Thymus (tissue), 11 donors: ENCODE results near the gene SH3RF3. TPM values are rescaled to one million over a fixed set of nuclear protein-coding genes. Genes with fewer than 3 reads are reported as not detected.

Source experiments
- DNase-seq, 9 donors: peaks; one replicate each; pipeline ENCODE4 v3.0.0-alpha.2; 2013; ENCODE audit warnings: low spot score in 9 of 9, low read depth in 6 of 9, missing footprints in 1 of 9
- H3K27ac ChIP-seq, 2 donors: one replicate each; pipeline ENCODE4 v1.5.1; 2013; ENCODE audit warnings: control low read depth in 1 of 2, low read depth in 1 of 2, low read length in 1 of 2, mild to moderate bottlenecking in 1 of 2, moderate library complexity in 1 of 2
- H3K27me3 ChIP-seq, 2 donors: one replicate each; pipeline ENCODE4 v1.5.1; 2013; ENCODE audit warnings: low read length in 1 of 2; ENCODE audit not compliant: control insufficient read depth in 2 of 2, insufficient read depth in 1 of 2
- H3K36me3 ChIP-seq, 2 donors: one replicate each; pipeline ENCODE4 v1.5.1; 2013; ENCODE audit warnings: low read length in 1 of 2, mild to moderate bottlenecking in 1 of 2, moderate library complexity in 1 of 2; ENCODE audit not compliant: control insufficient read depth in 2 of 2, insufficient read depth in 2 of 2
- H3K4me1 ChIP-seq, 2 donors: one replicate each; pipeline ENCODE4 v1.5.1; 2013; ENCODE audit warnings: low read length in 2 of 2; ENCODE audit not compliant: control insufficient read depth in 2 of 2, insufficient read depth in 2 of 2
- H3K4me3 ChIP-seq, 2 donors: one replicate each; pipeline ENCODE4 v1.5.1; 2013; ENCODE audit warnings: low read length in 2 of 2, control low read depth in 1 of 2, mild to moderate bottlenecking in 1 of 2
- H3K9me3 ChIP-seq, 2 donors: one replicate each; pipeline ENCODE4 v1.5.1; 2013; ENCODE audit warnings: low read length in 1 of 2, mild to moderate bottlenecking in 1 of 2; ENCODE audit not compliant: control insufficient read depth in 2 of 2, insufficient read depth in 1 of 2
- WGBS: extraction: QIAGEN DNeasy Blood & Tissue Kit; methylation state at CpG from one replicate; pipeline ENCODE4 v1.1.7; 2013; 5-methylcytosine and 5-hydroxymethylcytosine counted together
- polyA plus RNA-seq: library from polyadenylated mRNA; stranded (reverse); fragments of 200-250 nt; gene quantifications from one replicate; pipeline ENCODE4 v1.2.3, GENCODE V29; 2013
- total RNA-seq: library from RNA; stranded (reverse); fragments of 120-200 nt; gene quantifications from one replicate; pipeline ENCODE4 v1.2.4, GENCODE V29; 2013
- donor health status: healthy.

Gene SH3RF3
- total and polyA plus RNA-seq, 2 donors: 3.2 to 8.2 TPM

- no peaks in the 10 kb centered on the region for H3K36me3 ChIP-seq
- WGBS: 90% methylated on average over 10 of the region's 10 CpGs
- H3K4me1 ChIP-seq: no peaks in the 10 kb centered on the region
- H3K27me3 ChIP-seq: no peaks in the 10 kb centered on the region
- H3K27ac ChIP-seq: no peak overlapping the region
- no peak for DNase-seq
- no peaks in the 10 kb centered on the region for H3K9me3 ChIP-seq
- no peak overlapping the region for H3K4me3 ChIP-seq
Observed at GRCh38 chr2:109368798-109369197, 239.8 kb downstream of the SH3RF3 start.

GRCh38 chr2:109369671-109370191, 240.7 kb downstream of the SH3RF3 start:
- DNase-seq: no peak
- Histone ChIP-seq H3K4me1 (peaks cover 0 to 3% of the 10 kb centered on the region in 2 donors), H3K4me3 (no peak overlapping the region), H3K36me3 (no peaks in the 10 kb centered on the region), H3K9me3 (no peaks in the 10 kb centered on the region), H3K27ac (no peak overlapping the region), H3K27me3 (no peaks in the 10 kb centered on the region)
- WGBS: 98% methylated on average over 12 of the region's 12 CpGs

GRCh38 chr2:109370399-109371035, 241.5 kb downstream of the SH3RF3 start:
- Histone ChIP-seq H3K4me3 (no peak overlapping the region), H3K27ac (no peak overlapping the region), H3K36me3 (no peaks in the 10 kb centered on the region), H3K9me3 (no peaks in the 10 kb centered on the region), H3K4me1 (peaks cover 0 to 3% of the 10 kb centered on the region in 2 donors), H3K27me3 (no peaks in the 10 kb centered on the region)
- 91% methylated on average over 13 of the region's 13 CpGs for WGBS
- DNase-seq: no peak

GRCh38 chr2:109371481-109372170, 242.6 kb downstream of the SH3RF3 start:
- Histone ChIP-seq H3K4me3 (no peak overlapping the region), H3K9me3 (no peaks in the 10 kb centered on the region), H3K27ac (no peak overlapping the region), H3K27me3 (no peaks in the 10 kb centered on the region), H3K36me3 (no peaks in the 10 kb centered on the region), H3K4me1 (peaks cover 0 to 3% of the 10 kb centered on the region in 2 donors)
- WGBS: 95% methylated on average over 18 of the region's 18 CpGs
- no peak for DNase-seq

GRCh38 chr2:109372171-109372568, 243.2 kb downstream of the SH3RF3 start:
- Histone ChIP-seq H3K36me3 (no peaks in the 10 kb centered on the region), H3K27me3 (no peaks in the 10 kb centered on the region), H3K4me1 (peaks cover 0 to 3% of the 10 kb centered on the region in 2 donors), H3K27ac (no peak overlapping the region), H3K4me3 (no peak overlapping the region), H3K9me3 (no peaks in the 10 kb centered on the region)
- WGBS: 96% methylated on average over 4 of the region's 4 CpGs
- no peak for DNase-seq

GRCh38 chr2:109372614-109373013, 243.6 kb downstream of the SH3RF3 start:
- DNase-seq: no peak
- Histone ChIP-seq H3K27ac (no peak overlapping the region), H3K4me1 (peaks cover 0 to 3% of the 10 kb centered on the region in 2 donors), H3K27me3 (no peaks in the 10 kb centered on the region), H3K9me3 (no peaks in the 10 kb centered on the region), H3K4me3 (no peak overlapping the region), H3K36me3 (no peaks in the 10 kb centered on the region)
- 98% methylated on average over 7 of the region's 7 CpGs for WGBS

GRCh38 chr2:109373791-109374547, 245.0 kb downstream of the SH3RF3 start:
- H3K36me3 ChIP-seq: no peaks in the 10 kb centered on the region
- WGBS: 89% methylated on average over 10 of the region's 10 CpGs
- H3K27me3 ChIP-seq: peaks cover 2 to 3% of the 10 kb centered on the region in 2 donors
- DNase-seq: no peak
- no peaks in the 10 kb centered on the region for H3K9me3 ChIP-seq
- no peak overlapping the region for H3K4me3 ChIP-seq
- no peak overlapping the region for H3K27ac ChIP-seq
- H3K4me1 ChIP-seq: peaks cover 0 to 3% of the 10 kb centered on the region in 2 donors

GRCh38 chr2:109374548-109375130, 245.6 kb downstream of the SH3RF3 start:
- no peak overlapping the region for H3K27ac ChIP-seq
- H3K27me3 ChIP-seq: peaks cover 2 to 3% of the 10 kb centered on the region in 2 donors
- no peak for DNase-seq
- no peak overlapping the region for H3K4me3 ChIP-seq
- WGBS: 94% methylated on average over 16 of the region's 16 CpGs
- no peaks in the 10 kb centered on the region for H3K9me3 ChIP-seq
- no peaks in the 10 kb centered on the region for H3K36me3 ChIP-seq
- H3K4me1 ChIP-seq: peaks cover 0 to 3% of the 10 kb centered on the region in 2 donors
